Measurements from ENCODE around the gene KRTAP12-2.
"Not testable (repeated sequence)": the region's sequence is repeated elsewhere in the genome, so short reads cannot be mapped to it uniquely, and the experiment has no call there.

DNA sequence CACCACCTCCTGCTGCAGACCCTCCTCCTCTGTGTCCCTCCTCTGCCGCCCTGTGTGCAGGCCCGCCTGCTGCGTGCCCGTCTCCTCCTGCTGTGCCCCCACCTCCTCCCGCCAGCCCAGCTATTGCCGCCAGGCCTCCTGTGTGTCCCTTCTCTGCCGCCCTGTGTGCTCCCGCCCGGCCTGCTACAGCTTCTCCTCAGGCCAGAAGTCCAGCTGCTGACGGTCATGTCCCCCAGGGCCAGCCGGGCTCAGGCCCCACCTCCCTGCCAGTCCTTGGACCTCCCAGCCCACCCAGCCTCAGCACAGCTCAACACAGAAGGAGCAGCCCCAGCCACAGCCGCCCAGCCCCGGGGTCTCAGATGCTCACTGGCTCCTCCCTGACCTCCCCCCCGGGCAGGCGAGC, 38.9 kb downstream of the KRTAP12-2 start:
- TF ChIP-seq, protein P1, sequence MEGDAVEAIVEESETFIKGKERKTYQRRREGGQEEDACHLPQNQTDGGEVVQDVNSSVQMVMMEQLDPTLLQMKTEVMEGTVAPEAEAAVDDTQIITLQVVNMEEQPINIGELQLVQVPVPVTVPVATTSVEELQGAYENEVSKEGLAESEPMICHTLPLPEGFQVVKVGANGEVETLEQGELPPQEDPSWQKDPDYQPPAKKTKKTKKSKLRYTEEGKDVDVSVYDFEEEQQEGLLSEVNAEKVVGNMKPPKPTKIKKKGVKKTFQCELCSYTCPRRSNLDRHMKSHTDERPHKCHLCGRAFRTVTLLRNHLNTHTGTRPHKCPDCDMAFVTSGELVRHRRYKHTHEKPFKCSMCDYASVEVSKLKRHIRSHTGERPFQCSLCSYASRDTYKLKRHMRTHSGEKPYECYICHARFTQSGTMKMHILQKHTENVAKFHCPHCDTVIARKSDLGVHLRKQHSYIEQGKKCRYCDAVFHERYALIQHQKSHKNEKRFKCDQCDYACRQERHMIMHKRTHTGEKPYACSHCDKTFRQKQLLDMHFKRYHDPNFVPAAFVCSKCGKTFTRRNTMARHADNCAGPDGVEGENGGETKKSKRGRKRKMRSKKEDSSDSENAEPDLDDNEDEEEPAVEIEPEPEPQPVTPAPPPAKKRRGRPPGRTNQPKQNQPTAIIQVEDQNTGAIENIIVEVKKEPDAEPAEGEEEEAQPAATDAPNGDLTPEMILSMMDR (IDR thresholded peaks at IDR 0.05; ENCODE audit: low read depth, low read length), result not testable (repeated sequence)
- not testable (repeated sequence) for TF ChIP-seq EZH2phosphoT487 (IDR thresholded peaks at IDR 0.05; ENCODE audit: low read depth)

Data from OCI-LY3 (cell line).